Subcutaneous adipose tissue (tissue), 4 donors: ENCODE results near the gene ACOT7. TPM values are rescaled to one million over a fixed set of nuclear protein-coding genes. Genes with fewer than 3 reads are reported as not detected.

ENCODE experiments used
- CTCF ChIP-seq: fragments of 450-650 bp; IDR thresholded peaks from one replicate; pipeline ENCODE4 v1.5.1; 2016; ENCODE audit warnings: low read depth, mild to moderate bottlenecking, control low read depth, antibody characterized with exemption, moderate library complexity
- total RNA-seq, 4 donors: library from RNA; depleted of rRNA; stranded (reverse); fragments of >200 nt; gene quantifications; one replicate each; pipeline ENCODE4 v1.1.0, GENCODE V29; 2016

Gene ACOT7
- total RNA-seq, 4 donors from 2014 or later: 7.5 to 14.3 (median 9.8) TPM

- TF ChIP-seq CTCF: no peak
Measured at GRCh38 chr1:6321205-6321604, 72.4 kb downstream of the ACOT7 start.

DNA sequence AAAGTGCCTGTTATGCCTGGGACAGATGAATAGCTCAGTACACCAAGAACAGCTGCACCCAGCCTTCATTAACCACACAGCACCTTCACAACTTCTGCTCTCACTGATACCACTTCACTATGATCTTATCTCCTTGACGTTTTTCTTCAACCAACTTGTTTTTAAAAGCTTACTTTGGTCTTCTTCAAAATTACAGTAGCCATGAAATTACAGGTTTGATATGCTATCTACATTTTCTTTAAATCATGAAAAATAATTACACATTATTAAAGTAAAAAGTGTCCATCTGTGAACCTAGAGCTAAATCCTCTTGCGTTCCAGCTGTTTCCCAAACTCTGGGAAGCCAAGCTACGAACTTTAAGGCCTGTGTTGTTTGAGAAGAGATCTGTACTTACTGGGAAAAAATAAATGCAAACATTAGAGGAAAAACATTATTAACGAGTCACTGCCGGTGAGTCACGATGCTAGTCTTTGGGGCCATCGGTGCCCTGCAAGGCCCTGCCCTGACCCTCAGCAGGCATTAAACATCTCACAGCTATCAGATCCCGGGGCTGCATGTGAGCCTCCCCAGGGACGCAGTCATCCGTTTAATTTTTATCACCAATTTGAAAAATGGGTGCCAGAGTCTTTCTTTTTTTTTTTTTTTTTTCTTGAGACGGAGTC, 76.3 kb downstream of the ACOT7 start:
- no peak for TF ChIP-seq CTCF

- no peak for TF ChIP-seq CTCF
Measured at GRCh38 chr1:6316240-6317097, 77.1 kb downstream of the ACOT7 start.

DNA sequence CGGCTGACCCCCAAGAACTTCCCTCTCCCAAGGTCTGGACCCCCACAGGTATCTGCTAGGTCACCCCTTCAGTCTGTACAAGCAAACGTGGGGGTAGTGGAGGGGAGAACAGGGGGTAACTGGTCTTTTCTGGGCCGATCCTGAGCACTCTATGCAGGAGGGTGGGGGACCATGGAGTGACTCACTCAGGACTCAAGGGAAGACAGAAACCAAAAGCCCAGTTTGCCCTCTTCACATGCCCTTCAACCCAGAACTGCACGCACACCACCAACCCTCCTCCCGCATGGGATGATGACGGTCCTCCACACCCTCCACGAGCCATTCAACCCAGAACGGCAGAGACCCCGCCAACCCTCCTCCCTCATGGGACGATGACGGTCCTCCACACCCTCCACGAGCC, 79.1 kb downstream of the ACOT7 start:
- no peak for TF ChIP-seq CTCF

- TF ChIP-seq CTCF: no peak
Measured at GRCh38 chr1:6313393-6314200, 80.0 kb downstream of the ACOT7 start.

GRCh38 chr1:6310116-6310848, 83.3 kb downstream of the ACOT7 start:
- no peak for TF ChIP-seq CTCF
